Chondrocyte (in vitro differentiated cells): ENCODE measurements around the gene BTBD3. TPM values are rescaled to one million over a fixed set of nuclear protein-coding genes. Genes with fewer than 3 reads are reported as not detected.

Experiments used
- DNase-seq: peaks from one replicate; pipeline ENCODE4 v3.0.0; 2021; ENCODE audit warnings: mixed read lengths, low spot score
- H3K27ac Mint-ChIP-seq: one replicate; pipeline ENCODE4 v1.8.0; 2021; ENCODE audit warnings: mild to moderate bottlenecking, moderate library complexity, mixed read lengths; ENCODE audit not compliant: unreplicated experiment
- H3K27me3 Mint-ChIP-seq: 2 replicates; pipeline ENCODE4 v1.8.0; 2021; ENCODE audit warnings: low read depth, mixed read lengths
- H3K36me3 Mint-ChIP-seq: 2 replicates; pipeline ENCODE4 v1.8.0; 2021; ENCODE audit warnings: low read depth, mixed read lengths
- H3K4me1 Mint-ChIP-seq: 2 replicates; pipeline ENCODE4 v1.8.0; 2021; ENCODE audit warnings: low read depth, mild to moderate bottlenecking, mixed read lengths
- H3K4me3 Mint-ChIP-seq: one replicate; pipeline ENCODE4 v1.8.0; 2021; ENCODE audit warnings: mild to moderate bottlenecking, moderate library complexity, mixed read lengths; ENCODE audit not compliant: unreplicated experiment
- H3K9me3 Mint-ChIP-seq: 2 replicates; pipeline ENCODE4 v1.8.0; 2021; ENCODE audit warnings: low read depth, mixed read lengths
- CTCF ChIP-seq: fragments of 200-600 bp; sonication (generic); IDR thresholded peaks from 2 replicates; pipeline ENCODE4 v1.5.0; 2021; ENCODE audit warnings: antibody characterized with exemption, mild to moderate bottlenecking, moderate library complexity
- total RNA-seq: library from RNA; stranded (reverse); gene quantifications from 3 replicates; pipeline ENCODE4 v1.2.1, GENCODE V29; 2021

The BTBD3 gene
- total RNA-seq, 1 donor from 2014 or later = 21.6 TPM

- no peak for DNase-seq
- Mint-ChIP-seq H3K27me3 (no peaks in the 10 kb centered on the region), H3K4me3 (no peak overlapping the region), H3K4me1 (no peaks in the 10 kb centered on the region), H3K36me3 (no peaks in the 10 kb centered on the region), H3K27ac (no peak overlapping the region), H3K9me3 (peaks cover 5% of the 10 kb centered on the region)
- TF ChIP-seq CTCF = no peak
Observed at GRCh38 chr20:11948806-11949205, 31.1 kb downstream of the BTBD3 start.

- TF ChIP-seq CTCF = no peak
- DNase-seq = no peak
- H3K36me3 Mint-ChIP-seq = no peaks in the 10 kb centered on the region
- no peak overlapping the region for H3K4me3 Mint-ChIP-seq
- no peaks in the 10 kb centered on the region for H3K4me1 Mint-ChIP-seq
- H3K9me3 Mint-ChIP-seq = peaks cover 7% of the 10 kb centered on the region
- no peaks in the 10 kb centered on the region for H3K27me3 Mint-ChIP-seq
- H3K27ac Mint-ChIP-seq = no peak overlapping the region
Observed at GRCh38 chr20:11949711-11950110, 32.0 kb downstream of the BTBD3 start.

- DNase-seq = no peak
- TF ChIP-seq CTCF = no peak
- H3K9me3 Mint-ChIP-seq = peaks cover 10% of the 10 kb centered on the region
- H3K27ac Mint-ChIP-seq = no peak overlapping the region
- H3K27me3 Mint-ChIP-seq = no peaks in the 10 kb centered on the region
- no peaks in the 10 kb centered on the region for H3K4me1 Mint-ChIP-seq
- no peaks in the 10 kb centered on the region for H3K36me3 Mint-ChIP-seq
- H3K4me3 Mint-ChIP-seq = no peak overlapping the region
Observed at GRCh38 chr20:11951696-11952095, 34.0 kb downstream of the BTBD3 start.

- DNase-seq = no peak
- H3K4me3 Mint-ChIP-seq = no peak overlapping the region
- no peak for TF ChIP-seq CTCF
- no peaks in the 10 kb centered on the region for H3K27me3 Mint-ChIP-seq
- peaks cover 10% of the 10 kb centered on the region for H3K9me3 Mint-ChIP-seq
- no peak overlapping the region for H3K27ac Mint-ChIP-seq
- no peaks in the 10 kb centered on the region for H3K36me3 Mint-ChIP-seq
- H3K4me1 Mint-ChIP-seq = no peaks in the 10 kb centered on the region
Observed at GRCh38 chr20:11952639-11953038, 34.9 kb downstream of the BTBD3 start.

GRCh38 chr20:11957911-11958310 is 40.2 kb downstream of the BTBD3 start:
- H3K27me3 Mint-ChIP-seq = peaks cover 2% of the 10 kb centered on the region

More at GRCh38 chr20:11957911-11958310, 40.2 kb downstream of the BTBD3 start:
- Mint-ChIP-seq H3K36me3 (no peaks in the 10 kb centered on the region), H3K4me3 (no peak overlapping the region), H3K4me1 (no peaks in the 10 kb centered on the region), H3K9me3 (peaks cover 10% of the 10 kb centered on the region), H3K27ac (no peak overlapping the region)
- TF ChIP-seq CTCF = no peak
- no peak for DNase-seq
